T-helper 1 cell (primary cell): ENCODE measurements around the gene WSCD1.

Source experiments
- DNase-seq, 5 donors: peaks; one replicate each; pipeline ENCODE4 v3.0.0-alpha.2; 2012 to 2020

WSCD1 gene

DNA sequence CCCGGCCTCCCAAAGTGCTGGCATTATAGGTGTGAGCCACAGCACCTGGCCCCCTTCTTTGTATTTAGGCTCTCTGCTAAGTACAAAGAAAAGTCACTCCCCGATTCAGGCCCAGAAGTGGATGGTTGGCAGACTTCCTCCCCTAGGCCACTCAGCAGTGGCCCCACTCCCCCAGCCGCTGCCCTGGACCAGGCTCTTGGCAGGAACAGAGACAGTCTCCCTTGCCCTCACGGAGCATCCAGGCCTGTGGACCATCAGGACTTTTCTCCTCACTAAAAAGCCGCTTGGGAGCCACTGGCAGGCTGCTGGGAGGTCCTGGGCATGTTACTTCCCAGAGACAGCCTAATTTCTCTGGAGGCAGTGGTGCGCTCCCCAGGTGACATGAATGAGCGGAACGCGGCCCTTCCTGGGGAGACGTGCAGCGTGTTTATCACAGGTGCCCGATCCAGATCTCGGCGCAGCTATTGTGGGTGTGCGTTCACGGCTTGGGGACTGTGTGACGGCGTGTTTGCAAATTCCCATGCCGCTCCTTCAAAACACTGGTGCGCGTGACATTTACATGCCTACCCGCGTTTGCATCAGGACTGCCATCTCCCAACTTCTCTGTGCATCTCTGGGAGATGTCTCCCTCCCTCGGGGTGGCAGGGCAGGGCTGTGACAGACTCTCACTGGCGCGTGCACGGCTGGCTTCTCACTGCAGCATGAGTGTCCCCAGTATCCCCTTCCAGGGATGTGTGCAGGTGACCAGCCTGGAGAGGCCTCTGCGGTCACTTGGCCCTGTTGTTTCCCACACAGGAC, 16.6 kb downstream of the WSCD1 start:
- no peak for DNase-seq

DNA sequence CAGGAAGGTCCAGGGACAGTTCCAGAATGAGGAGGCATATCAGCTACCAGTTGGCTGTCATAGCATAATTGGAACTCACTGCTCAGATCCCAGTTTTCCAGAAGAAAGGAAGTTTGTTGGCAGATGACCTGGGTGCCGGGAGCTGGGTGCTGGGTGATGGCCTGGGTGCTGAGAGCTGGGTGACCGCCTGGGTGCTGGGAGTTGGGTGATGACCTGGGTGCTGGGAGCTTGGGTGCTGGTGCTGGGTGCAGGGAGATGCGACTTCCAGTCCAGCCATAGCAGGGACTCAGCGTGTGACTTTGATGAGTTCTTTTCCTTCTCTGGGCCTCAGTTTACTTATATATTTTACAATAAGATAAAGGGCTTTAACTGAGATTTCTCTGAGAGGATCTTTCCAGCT, 18.0 kb downstream of the WSCD1 start:
- DNase-seq, result no peak

DNA sequence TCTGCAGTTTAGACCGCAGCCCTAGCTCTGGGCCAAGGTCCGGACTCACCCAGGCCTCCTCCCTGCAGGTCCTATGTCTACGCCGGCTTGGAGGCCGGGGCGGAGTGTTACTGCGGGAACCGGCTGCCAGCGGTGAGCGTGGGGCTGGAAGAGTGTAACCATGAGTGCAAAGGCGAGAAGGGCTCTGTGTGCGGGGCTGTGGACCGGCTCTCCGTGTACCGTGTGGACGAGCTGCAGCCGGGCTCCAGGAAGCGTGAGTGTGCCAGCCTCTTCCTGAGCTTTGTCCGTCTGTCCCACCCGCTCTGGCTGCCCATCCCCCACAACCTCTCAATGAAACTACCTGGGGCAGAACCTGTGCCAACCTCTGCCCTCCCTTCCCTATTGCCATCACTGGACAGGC, 20.1 kb downstream of the WSCD1 start:
- DNase-seq, result no peak

DNA sequence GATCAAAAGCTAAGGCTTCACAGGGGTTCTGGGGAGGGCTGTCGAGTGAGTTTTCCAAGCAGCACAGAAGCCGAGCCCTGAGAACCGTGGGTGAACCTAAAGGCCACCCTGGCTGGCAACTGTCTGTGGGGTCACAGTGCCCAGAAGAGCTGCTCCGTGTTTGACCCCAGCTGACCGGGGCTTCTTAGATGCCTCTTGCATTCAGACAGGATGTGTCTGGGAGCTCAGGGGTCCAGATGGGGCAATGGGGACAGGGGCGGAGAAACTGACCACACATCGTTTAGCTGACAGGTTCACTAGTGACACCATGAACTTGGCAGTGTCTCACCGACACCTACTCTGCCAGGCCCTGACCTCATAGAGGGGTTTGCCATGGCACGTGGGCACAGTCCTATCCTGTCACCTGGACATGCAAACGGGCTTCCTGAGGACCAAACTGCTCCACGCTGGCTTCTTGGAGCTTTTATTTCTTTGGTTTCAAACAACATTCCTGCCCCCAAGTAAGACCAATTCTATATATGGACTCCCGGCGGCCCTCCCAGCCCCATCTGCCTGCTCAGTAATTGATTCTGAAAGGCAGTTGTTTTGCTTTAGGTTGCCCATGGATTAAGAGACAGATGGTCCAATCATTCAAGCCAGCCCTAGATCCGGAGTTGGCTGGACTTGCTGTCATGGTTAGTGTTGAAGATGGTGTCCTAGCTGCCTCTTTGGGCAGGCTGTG, 22.2 kb downstream of the WSCD1 start:
- DNase-seq, result no peak

DNA sequence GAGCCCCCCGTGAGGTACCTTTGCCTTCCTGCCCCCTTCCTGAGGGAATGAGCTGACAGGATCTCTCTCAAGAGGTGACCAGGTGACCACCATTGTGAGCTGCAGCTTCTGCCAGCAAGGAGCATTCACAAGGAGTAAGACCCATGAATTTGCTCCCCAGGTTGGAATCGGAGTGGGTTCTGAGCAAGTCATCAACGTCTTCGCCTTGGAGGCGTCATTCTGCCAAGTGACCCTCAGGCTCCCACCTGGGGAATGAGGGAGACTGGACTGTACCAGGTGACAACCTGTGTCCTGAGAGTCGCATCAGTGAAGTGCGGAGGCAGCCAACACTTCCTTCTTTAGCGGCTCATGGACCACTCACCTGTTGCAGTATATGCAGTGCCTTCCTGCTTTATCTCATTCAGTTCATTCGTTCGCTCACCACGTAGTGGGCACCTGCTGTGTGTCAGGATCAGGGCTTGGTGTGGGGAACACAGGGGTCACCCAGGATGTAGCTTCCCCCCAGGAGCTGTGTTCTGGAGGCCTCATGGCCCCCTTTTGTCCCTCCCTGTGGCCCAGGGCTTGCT, 22.8 kb downstream of the WSCD1 start:
- DNase-seq, result no peak

DNA sequence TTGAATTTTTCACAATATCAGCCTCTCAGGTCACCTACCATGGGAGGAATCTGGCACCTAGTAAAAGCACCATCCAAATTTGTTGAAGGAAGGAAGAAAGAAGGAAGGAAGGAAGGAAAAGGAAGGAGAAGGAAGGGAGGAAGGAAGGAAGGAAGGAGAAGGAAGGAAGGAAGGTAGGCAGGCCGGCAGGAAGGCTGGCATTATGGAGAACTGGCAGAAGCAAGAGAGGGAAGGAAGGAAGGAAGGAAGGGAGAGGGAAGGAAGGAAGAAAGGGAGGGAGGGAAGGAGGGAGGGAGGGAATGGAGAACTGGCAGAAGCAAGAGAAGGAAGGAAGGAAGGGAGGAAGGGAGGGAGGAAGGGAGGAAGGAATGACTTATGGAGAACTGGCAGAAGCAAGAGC, 24.3 kb downstream of the WSCD1 start:
- DNase-seq, result no peak

DNA sequence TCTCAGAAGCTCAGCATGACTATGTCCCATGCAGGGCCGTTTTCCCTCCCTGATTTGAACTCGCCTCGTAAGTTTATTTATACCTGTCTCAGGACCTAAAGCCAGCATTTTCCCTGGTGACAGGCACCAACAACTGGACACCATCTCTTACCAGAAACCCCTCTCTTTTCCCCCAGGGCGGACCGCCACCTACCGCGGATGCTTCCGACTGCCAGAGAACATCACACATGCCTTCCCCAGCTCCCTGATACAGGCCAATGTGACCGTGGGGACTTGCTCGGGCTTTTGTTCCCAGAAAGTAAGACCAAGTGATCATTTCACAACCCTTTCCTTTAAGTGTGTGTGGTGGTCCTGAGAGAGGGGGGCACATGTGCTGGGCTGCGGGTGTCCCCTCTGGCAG, 24.7 kb downstream of the WSCD1 start:
- no peak for DNase-seq

DNA sequence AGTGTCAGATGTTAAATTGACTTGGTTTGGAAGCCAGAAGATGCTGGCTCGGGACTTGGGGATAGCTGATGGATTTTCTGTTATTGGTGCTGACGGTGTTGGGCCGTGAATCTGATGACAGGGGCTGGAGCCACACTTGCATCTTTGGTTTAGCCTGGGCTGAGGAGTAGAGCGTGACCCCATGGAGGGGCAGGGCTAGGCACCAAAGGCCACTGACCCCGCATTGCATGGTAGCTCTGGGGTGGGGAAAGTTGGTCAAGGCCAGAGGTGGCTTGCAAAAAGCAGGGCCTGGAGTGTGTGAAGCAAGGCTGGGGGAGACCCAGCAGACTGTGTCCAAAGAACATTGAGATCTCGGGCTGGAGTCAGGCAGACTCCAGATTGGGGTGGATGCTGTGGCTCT, 25.3 kb downstream of the WSCD1 start:
- no peak for DNase-seq

DNA sequence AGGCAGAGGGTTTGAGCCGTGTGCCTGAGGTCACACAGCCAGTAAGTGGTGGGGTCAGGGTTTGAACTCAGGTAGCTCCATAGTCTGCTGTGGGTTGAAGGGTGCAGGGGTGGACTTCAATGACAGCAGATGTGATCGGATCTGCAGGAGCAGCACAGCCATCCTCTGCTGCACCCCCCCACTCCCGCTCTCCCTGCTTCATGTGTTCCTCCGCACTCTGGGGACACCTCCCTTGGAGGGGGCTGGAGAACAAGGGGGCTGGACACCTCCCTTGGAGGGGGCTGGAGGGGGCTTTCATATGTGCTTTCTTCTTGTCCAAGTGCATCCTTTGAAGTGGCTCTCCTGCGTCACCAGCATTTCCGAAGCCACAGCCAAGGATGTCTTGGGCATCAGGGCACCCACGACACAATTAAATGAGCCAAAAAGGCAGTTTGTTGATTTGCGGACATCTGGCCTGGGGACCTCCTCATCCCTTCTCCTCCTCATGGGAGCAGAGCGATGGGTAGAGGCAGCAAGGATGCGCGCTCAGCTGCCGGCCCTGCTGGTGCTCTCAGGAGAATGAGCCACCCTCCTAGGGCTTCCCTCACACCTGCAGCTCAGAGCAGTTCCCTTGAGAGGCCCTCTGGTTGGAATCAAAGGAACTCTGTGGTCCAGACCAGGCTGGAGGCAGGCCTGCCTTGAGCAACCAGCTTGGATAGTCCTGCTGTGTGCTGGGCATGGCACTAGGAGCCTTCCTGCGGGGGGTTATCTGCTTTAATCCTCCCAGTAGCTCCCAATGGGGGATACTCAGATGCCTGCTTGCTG, 26.2 kb downstream of the WSCD1 start:
- no peak for DNase-seq

DNA sequence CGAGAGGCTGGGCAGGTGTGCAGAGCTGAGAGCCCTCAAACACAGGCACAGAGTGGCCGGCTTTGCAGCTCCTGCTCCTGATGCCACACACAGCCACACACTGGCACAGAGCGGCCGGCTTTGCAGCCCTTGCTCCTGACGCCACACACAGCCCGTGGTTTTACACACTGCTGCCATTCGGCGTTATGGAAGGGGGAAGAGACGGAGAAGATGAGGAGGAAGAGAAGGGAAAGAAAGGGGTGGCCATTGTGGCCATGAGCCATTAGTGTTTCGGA, 26.8 kb downstream of the WSCD1 start:
- no peak for DNase-seq

DNA sequence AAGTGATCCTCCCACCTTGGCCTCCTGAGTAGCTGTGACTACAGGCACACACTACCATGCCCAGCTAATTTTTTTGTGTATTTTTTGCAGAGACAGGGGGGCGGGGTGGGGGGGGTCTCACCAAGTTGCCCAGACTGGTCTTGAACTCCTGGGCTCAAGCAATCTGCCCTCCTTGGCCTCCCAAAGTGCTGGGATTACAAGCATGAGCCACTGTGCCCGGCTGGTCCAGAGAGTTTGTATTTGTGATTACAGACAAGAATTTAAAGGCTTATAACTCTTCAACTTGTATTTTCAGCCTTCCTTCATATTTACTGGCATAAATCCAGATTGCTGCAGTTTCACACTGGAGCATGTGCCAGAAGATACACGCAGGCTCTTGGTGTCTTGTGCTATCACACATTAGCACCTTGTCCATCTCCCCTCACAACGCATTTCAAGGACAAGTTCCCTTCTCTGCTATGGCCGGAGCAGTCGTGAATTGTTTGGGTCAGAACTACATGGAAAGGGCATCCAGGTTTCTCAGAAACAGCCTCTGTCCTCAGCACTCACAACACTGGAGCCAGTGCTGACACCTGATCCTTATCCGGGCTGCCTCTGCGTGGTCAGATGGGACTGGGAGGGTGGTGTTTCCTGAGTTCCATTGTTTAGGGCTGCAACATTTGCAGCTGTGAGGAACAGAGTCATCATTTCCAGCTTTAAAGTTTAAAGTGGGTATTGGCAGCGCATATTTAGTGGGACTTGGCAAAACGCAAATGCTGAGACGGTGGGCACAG, 28.1 kb downstream of the WSCD1 start:
- DNase-seq, result no peak

DNA sequence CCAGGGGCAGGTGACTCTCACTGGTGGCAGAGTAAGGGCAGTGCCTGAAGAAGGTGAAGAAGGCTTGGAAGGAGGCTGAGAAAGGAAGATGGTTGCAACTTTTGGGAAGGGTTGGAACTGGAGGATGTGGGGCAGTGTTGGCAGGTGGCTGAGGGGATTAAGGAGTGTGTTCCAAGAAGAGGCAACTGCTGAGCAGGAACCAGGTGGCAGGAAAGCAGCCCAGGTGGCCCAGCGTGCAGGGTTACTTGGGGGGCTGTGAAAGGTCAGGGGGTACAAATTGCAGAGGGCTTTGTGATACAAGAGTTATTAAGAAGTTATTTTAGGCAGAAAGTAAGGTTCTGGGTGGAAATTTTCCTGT, 28.6 kb downstream of the WSCD1 start:
- DNase-seq, result no peak

DNA sequence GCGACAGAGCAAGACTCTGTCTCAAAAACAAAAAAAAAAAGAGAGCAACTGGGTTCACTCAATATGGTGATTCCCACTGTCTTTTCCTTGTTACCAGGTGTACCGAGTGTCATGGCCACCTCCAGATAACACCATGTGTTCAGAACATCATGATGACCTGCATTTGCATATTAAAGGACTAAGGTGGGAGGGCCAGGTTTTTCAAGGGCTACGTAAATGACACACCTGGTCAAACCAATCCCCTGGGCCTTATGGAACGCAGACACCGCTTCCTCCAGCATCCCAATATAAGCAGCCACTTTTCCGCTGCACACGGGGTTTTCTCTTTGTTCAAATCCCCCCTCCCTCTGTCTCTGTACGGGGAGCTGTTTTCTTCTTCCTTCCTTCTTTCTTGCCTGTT, 29.3 kb downstream of the WSCD1 start:
- no peak for DNase-seq

DNA sequence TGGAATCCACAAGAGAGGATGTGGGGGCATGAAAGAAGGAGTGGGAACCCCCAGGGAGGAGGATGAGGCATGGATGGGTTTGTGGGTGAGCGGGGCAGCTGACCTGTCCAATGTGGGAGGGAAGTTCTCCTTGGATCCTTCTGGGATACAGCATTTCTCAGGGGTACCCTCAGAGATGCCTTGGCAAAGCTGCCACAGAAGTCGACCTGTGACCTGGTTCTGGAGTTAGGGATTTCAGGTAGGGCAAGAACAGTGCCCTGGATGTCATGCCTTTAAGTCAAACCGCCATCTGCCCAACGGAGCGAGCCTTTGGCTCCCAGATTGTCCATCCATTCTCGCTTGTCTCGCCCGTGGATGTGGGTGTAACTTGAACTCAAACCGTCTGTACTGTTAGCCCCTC, 30.0 kb downstream of the WSCD1 start:
- no peak for DNase-seq

DNA sequence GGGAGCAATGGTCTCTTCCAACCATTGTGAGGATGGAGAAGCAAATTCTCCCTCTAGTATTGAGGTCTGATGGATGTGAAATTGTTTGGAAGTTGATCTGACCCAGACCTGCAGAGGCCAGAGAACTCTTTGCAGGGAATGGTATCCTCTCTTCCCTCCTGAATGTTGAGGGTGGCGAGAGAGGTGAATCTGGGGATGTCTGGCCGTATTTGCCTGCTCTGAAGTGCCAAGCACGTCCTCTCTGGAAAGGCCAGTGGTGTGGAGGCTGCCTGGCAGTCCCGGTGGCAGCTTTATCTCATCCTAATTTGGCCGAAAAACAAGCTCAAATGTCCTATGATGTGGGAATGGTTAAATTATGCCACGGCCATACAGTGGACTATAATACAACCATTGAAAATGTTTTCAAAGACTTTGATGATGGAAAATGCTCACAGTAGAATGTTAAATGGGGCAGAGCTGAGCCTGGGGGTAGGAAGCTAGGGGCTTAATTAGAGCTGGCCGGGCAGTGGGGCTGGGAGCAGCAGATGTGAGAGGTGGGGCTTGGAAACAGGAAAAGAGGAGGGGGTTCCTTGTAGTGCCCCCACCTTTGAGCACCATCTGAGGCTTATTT, 30.8 kb downstream of the WSCD1 start:
- no peak for DNase-seq

DNA sequence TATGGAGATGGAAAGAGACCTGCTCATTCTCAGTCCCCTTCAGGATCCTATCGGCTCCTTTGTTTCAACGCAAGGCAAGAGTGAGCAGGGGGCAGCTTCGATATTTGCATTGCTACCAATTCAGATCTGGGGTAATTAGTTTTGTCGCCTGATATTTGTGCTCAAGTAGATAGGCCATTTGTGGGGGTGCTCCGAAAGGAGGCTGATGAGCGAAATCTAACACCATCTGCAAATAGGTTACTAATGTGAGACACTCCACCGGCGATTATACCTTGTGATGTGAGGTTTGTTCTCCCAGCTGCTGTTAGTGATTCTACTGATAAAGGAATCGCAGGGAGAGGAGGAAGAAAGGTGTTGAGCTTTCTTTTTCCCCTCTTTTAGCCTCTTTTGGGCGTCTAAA, 31.5 kb downstream of the WSCD1 start:
- no peak for DNase-seq

DNA sequence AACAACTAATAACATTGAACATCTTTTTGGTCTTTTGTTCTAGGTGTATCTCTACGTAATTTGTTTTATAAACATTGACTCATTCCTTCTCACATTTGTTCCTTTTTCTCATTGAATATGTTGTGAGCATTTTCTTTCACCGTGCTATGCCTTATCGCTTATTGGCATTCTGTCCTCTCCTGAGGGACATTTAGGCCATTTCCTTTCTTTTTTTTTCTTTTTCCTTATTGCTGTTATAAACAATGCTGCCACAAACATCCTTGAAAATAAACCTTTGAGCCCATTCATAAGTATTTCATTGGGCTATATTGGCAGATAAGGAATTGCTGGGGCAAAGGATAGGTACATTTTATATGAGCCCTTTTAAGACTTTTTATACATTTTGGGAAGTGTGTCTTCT, 32.4 kb downstream of the WSCD1 start:
- no peak for DNase-seq

DNA sequence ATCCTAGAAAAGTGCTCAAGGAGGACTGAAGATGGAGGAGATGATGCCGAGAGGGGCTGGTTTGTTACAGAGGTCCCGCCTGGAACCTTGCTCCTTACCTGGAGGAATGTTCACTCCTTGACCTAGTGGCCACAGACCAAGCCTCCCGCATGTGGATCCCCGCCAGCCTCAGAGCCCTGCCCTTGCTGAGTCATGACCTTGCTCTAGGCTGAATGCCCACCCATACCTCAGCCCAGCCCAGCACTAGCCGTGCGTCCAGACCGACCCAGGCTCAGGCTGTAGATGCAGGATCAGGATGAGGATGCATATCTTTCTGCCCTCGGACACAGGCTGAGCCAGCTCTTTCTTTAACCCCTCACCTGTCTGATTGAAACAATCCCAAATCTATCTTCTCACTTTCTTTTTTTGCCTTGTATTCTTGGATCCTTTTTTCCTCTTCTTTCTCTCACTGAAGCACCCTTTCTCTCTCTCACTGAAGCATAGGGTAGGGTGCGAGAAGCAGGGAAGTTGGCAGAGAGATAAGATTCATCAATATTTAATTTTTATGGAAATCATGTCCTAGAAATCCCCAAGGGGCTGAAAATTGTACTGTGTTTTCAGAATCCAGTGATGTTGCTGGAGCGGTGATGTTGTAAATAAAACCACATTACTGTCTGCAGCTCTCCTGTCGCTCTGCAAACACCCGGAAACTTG, 34.9 kb downstream of the WSCD1 start:
- DNase-seq, result no peak

DNA sequence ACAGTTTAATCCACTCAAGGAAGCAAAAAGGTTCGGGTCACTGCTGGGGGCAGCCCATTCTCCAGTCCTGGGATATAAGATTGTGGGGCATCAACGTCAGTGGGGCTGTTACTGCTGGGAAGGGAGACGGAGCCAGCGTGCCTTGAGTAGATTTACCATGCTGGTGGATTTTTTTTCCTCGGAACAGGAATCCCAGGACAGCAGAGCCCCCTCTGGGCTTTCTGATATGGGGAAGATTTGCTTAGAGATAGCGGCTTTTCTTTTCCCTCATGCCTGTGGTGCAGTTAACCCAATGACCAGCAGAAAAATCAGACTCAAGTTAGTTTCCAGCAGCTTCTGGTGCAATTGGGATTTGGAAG, 35.4 kb downstream of the WSCD1 start:
- DNase-seq, result no peak

DNA sequence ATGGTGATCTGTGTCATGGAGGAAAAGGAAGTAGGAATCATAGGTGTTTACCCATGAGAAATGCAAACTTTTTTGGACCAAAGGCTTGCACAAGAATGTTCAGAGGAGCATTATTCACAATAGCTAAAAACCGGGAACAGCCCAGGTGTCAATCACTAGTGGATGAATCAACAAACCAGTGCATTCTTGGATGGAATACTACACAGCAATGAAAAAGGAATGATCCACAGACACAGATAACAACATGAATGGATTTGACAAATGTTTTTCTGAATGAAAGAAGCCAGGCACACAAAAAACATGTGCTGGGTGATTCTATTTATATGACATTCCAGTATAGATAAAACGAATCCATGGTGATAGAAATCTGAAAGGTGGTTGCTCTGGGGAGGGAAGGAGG, 36.0 kb downstream of the WSCD1 start:
- no peak for DNase-seq

DNA sequence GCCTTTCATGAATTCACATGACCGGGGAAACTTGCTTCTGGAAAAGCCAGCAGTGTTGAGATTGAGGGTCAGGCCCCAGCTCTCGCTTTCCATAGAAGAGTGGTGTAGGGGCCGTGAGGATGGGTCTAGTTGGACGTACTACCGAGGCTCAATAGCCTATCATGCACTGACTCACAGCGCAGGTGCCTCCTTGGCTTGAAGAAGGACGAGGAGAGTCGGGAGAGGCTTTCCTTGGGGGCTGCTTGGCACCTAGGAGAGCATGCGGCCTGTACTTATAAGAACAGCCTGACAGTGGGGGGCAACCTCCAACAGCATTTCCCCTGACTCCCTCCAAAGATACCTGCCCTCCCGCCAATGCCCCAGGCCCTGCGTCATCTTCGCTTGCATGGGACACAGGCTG, 37.6 kb downstream of the WSCD1 start:
- no peak for DNase-seq

DNA sequence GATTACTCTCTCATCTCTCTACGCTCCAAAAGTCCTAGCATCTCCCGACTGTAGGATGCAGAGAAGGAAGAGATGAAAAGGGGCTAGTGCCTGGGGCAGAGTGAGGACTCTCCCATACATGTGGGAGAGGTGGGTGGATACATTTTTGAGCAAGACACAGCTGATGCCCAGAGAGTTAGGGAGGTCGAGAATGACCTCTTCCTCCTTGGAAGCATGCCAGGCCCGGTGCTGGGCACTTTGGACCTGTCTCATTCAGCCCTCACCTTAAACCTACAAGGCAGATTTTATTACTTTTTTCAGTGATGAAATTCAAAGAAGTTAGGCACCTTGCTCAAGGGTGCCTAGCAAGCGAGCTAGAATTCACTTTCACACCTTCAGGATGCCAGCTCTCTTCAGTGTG, 38.2 kb downstream of the WSCD1 start:
- DNase-seq, result no peak
